G401 (cell line): Measurements from ENCODE around the gene OR51E1. TPM values are rescaled to one million over a fixed set of nuclear protein-coding genes. Genes with fewer than 3 reads are reported as not detected.
A peak's percentile ranks its signal among the peaks of the same experiment; 100 is the strongest.

ENCODE experiments used
- DNase-seq: peaks from one replicate; pipeline ENCODE4 v3.0.0-alpha.2; 2015; ENCODE audit warnings: low spot score
- in situ Hi-C: cut with HindIII; loops from 2 replicates; pipeline ENCODE4 v1.10.0; 2016; ENCODE audit warnings: low sequenced_read_pairs, mixed read lengths
- total RNA-seq: library from RNA; depleted of rRNA; stranded (reverse); fragments of >200 nt; shearing (Covaris generic); gene quantifications from 2 replicates; pipeline ENCODE4 v1.2.3, GENCODE V29; 2014; rRNA removed

OR51E1 gene, protein sequence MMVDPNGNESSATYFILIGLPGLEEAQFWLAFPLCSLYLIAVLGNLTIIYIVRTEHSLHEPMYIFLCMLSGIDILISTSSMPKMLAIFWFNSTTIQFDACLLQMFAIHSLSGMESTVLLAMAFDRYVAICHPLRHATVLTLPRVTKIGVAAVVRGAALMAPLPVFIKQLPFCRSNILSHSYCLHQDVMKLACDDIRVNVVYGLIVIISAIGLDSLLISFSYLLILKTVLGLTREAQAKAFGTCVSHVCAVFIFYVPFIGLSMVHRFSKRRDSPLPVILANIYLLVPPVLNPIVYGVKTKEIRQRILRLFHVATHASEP
- not detected in 2 replicates for total RNA-seq

DNA sequence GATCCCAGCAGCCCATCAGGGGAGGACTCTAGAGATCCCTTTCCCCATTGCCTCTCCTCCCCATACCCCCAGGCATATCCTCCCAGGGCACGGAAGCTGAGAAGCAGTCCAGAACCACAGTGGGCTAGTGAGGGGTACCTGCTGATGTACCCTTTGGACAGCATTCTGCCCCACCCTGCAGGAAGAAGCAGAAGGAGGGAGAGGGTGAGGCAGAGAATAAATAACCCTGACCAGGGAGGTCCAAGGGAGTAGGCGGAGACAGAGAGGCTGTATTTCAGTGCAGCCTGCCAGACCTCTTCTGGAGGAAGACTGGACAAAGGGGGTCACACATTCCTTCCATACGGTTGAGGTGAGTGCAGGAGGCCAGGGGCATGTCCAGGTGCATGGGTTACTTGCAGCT is at the start of gene OR51E1:
Gene OR51E1 (plus strand): TSS at position 301 of the 400 bp plus-strand sequence. CDS start 8,545 bp downstream, outside the sequence.
- in situ Hi-C loops: no loop called here

DNA sequence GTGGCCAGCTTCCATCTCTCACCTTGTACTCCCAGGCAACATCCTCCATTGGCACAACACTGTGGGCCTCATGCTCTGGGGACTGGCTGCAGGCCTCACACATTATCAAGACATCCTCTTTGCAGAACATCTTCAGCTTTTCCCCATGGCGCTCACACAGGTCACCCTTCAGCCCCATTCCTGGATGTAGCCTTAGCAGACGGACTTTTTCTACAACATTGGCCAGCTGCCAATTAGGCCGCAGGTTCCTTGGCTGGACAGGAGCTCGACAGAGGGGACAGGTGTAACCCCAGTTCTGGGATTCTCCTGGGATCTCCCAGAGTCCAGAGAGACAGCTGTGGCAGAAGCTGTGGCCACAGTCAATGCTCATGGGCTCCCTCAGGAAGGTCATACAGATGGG is 38.7 kb upstream of the OR51E1 start:
- no peak for DNase-seq
- in situ Hi-C loops: no loop called here

More for the DNA sequence above, at the start of gene OR51E1:
- no peak for DNase-seq

DNA sequence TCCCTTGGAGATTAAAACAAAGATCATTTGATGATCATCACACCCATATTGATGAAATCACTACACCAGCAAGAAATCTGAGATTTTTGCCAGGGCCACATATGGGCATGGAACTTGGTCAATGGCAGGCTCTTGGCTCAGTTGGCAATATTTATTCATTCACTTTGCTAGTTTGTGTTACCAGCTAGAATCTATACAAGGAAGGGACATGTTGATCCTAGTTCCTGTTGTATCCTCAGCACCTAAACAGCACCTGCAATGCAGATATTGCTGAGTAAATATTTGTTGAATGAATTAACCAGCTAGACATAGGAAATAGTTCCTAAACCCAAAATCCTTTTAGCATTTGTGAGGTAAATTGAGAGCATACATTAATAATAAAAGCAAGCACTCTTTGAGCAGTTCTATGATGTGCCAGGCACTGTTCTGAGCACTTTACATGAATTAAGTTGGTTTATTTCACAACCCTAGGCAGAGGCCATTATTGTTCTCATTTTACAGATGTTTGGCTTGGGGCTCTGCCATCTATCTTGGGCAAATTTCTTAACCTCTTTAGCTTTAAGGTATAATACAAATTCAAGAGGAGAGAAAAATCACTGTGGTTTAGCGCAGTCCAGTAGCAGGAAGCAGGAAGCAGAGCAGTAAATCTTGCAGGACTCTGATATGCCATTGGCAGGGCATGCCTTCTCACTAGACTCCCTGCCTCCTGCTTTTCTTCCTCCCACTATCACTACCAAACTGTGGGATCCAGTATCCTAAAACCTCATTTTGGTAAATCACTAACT is 37.4 kb upstream of the OR51E1 start:
- in situ Hi-C loops: no loop called here
- DNase-seq: peak; percentile 3

DNA sequence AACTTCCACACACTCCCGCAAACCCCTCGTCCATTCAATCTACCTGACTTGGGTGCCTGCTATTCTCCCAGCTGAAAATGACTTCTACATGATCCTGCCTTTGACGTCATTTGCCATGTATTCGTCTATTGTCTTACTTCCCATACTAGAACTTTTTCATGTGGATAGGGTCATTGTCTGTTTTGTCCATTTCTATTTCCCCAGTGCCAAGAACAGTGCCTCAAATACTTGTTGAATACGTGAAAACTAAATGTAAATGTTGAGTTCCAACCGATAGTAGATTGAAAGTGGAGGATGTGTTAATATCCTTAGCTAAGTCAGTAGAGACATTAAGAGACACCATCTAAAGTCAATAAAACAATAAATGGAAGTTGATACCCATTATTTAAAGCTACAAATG is 36.7 kb upstream of the OR51E1 start:
- in situ Hi-C loops: no loop called here
- peak; percentile 47 for DNase-seq

DNA sequence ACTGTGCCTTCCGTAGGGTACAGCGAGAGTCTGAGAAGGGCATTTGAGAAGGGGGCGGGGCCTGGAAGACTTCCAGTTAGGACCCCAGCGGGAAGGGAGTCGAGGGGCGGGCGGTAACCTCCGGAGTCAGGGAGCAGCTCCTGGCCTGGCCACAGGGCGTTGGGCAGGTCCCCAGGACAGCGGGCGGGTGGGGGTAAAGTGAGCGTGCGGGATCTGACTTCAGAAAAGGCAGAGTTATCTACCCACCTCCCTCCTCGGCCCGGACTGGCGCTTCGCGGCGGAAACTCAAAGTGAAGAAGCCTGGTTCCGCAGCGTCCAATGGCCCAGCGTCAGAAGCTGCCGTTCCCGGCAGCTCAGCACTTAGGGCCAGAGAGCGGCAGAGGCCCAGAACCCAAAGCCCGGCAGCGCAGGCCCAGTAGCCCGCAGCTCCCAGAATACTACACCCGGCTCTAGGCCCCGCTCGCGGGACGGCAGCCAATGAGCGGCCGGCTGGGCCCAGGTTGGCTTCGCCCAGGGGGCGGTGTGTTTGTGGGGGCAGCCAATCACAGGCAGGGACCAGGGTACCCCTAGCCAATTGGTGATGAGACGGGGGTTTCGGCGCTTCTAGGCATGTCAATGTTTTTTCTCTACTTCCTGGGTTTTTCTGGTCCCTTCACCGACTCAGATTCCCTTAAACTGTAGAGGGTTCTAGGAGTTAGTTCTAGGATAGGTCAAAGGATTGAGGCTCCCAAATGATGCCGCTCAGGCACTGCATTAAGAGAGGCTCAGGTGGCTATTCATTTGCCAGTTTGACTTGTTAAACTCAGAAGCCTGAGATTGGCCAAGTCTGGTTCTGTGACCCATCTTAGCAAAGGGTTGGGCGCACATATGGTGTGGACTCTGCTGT is 35.8 kb upstream of the OR51E1 start, which contains the start of gene TRIM68:
Gene TRIM68 (minus strand): TSS at position 451 of the 886 bp plus-strand sequence. CDS start 2,727 bp downstream, outside the sequence.
- in situ Hi-C loops: no loop called here
- peak; percentile 98 for DNase-seq

DNA sequence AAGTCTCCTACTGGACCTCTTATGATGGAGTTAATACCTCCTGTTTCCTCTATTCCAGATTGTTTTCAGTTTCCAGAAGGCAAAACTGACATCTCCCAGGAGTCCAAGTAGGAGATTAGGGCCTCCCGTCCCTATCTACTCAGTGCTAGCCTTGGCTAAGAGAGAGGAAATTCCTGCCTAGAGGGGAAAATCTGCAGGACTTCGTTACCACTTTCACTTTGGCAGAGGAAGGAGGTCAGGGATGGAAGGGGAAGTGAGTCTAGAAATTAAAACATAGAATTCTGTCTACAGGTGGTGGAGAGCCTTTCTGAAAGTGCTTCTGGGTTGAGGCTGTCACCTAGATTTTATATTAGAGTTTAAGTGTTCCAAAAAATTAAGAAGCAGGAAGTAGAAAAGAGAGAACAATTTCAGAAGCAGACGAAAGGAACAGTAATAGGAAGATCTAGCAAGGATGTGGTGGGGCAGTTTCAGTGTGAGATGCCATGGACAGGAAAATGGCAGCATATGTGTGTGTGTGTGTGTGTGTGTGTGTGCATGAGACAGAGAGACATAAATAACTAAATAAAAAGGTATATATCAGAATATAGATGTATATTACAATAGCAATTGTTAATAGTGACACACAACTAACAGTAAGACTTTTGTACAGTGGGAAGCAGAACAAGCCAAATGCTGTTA is 33.4 kb upstream of the OR51E1 start:
- in situ Hi-C loops: no loop called here
- DNase-seq: no peak

DNA sequence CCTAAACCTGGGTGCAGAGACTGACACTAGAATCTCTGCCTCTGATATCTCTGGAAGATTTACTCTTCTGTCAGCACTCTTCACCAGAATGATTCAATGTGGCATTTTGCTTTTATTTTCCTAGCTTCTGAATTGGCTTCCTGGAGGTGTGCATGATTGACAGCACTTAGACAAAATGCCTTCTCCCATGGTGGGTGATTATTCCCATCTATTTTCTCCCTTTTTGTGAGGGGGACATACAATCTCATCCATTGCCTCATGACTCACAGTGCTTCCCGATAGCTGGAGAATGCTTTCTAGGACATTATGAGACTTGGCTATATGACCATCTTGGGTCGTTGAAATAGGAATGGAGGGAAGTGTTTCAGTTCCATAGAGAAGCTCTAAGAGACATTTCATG is 31.8 kb upstream of the OR51E1 start:
- in situ Hi-C loops: no loop called here

DNA sequence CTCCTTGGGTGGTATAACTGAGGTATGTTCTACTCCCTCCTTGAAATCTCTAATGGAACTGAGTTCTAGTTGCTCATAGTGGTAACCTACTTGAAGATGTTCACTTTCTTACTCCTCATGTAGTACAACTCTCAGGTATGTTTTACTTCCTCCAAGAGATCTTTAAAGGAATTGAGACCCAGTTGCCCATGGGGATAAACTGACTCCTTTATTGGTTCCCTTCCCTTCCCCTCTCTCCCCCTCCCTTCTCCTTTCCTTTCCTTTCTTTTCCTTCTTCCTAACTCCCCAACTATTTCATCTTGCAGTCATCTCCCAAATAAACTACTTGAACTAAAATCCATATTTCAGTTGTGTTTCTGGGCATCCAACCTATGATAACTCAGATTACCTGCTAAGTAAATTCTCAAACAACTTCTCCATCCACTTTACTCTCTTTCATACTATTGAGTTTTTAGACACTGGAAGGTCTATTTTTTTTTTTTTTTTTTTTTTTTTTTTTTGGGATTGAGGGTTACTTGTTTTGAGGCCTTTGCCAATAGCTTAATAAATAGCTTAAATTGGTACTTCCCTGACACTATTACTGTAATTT is 27.8 kb upstream of the OR51E1 start:
- in situ Hi-C loops: no loop called here
- no peak for DNase-seq

More for the DNA sequence above, 31.8 kb upstream of the OR51E1 start:
- DNase-seq: no peak

DNA sequence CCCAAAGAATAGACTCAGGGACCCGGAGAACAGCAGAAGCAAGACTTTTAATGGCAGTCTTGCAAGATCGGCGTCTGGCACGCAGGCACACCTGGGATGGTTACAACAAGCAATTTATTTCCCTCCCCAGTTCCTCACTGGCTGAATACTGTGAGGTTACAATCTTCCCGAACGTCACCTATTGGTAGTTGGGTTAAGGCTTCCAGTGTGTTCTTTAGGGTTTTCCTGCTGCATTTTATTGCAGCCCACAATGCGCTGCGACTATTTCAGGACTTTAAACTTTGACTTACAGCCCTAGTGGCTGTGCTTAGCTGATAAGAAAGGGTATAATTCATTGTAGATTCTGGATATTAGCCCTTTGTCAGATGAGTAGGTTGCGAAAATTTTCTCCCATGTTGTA is 24.3 kb upstream of the OR51E1 start:
- no peak for DNase-seq
- in situ Hi-C loops: no loop called here

DNA sequence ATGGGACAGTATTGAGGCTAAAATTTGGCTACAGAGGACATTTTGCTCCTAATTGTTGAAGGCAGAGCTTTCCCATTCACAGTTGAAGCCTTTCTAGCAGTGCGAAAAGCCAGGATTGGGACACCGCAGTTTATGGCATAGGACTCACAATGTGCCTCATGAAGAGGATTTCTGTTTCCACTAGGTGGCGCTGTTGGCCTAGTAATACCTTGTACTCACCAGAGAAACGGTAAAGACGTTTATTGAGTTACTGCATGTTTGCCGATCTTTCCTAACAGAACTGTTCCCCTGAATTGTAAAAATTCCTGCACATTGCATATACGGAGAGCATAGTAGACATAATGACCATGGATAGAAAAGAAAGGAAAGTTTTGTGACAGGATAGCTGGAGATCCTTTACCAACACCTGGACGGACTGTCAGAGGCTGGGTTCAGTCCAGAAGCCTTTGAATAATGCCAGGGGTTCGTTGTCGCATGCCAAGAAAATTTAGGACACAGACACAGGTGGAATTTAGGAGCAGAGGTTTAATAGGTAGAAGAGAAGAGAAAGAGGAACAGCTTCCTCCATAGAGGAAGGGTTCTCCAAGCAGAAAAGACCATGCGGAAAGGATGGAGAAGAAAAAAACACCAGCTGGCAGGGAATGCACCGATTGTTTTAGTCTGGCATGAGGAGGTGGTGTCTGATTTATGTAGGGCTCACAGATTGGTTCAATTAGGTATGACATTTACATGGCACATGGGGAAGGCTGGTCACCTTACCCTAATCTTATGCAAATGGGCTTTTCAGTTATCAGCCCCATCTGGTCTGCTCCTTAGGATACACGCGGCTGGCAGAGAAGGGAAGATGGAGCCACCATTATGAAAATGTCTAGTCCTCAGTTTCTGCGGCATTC is 17.3 kb upstream of the OR51E1 start:
- in situ Hi-C loops: no loop called here

DNA sequence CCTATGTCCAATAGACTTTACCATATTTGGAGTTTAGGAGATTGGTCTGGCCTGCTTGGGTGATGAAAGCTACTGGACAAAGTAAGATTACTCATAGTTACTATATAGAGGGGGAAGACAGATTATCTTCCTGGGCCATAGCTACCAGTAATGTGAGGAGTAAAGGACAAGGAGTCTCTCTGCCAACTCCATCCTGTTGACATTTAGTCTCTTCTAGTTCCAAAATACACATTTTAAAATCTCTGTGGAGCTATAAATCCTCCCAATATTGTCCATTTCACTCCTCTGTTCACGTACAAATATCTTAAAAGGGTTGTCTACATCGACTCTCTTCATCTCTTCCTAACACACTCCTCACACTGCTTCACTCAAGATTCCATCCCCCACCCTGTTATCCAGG is 7.6 kb upstream of the OR51E1 start:
- DNase-seq: no peak
- in situ Hi-C loops: no loop called here

More for the DNA sequence above, 17.3 kb upstream of the OR51E1 start:
- peak; percentile 95 for DNase-seq

DNA sequence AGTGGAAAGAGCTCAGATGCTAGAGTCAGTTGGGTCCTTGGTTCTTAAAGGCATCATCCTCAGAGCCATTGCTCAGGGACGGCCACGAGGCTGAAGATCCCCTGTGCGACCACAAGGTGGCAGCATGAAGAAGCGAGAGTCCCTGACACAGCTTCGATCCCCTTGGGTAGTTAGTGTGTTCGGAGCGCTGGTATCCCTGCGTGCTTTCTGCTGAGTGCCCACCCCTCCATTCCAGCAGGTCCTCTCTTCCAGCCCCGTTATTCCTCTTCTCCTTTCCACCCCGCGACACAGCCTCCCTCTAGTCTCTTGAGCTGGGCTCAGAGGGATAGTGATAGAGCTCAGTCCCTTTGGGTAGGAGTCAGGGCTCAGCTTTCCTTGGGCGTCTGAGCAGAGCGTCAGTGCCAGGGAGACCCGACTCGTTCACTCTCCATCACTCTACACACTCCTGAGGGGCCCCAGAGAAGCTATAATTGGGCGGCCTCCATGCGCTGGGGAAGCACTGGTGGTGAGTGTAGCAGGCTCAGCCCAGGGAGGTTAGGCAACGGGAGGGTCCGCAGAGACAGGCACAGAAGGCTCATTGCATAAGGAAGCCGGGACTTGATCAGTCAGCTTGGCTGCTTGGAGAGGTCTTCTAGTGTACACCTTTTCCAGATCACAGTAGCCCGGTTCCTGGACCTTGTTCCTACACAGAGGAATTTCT is 6.7 kb upstream of the OR51E1 start, which contains the start of gene OR51D1:
Gene OR51D1 (plus strand): TSS at position 516 of the 700 bp plus-strand sequence. CDS start 2,314 bp downstream, outside the sequence.
- peak; percentile 80 for DNase-seq
- in situ Hi-C loops: no loop called here

DNA sequence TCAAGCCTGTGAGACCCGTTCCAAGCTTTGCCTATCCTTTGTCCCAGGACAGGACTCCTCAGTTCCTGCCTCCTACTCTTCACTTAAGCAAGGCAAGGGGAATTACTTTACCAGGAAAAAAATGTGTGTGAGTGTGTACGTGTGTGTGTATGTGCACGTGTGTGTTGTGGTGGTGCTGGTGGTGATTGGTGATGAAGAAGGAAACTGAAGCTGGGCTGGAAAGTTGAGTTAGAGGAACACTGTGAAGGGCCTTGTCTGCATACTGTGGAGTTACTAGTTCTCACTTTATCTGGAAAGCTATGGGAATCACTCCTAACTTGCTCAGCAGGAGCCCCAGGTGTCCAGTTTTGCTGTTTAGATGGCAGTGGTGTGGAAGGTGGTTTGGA is 6.1 kb upstream of the OR51E1 start:
- DNase-seq: no peak
- in situ Hi-C loops: no loop called here

DNA sequence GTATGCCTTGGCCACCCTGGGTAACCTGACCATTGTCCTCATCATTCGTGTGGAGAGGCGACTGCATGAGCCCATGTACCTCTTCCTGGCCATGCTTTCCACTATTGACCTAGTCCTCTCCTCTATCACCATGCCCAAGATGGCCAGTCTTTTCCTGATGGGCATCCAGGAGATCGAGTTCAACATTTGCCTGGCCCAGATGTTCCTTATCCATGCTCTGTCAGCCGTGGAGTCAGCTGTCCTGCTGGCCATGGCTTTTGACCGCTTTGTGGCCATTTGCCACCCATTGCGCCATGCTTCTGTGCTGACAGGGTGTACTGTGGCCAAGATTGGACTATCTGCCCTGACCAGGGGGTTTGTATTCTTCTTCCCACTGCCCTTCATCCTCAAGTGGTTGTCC is 3.9 kb upstream of the OR51E1 start:
- no peak for DNase-seq
- in situ Hi-C loops: no loop called here

DNA sequence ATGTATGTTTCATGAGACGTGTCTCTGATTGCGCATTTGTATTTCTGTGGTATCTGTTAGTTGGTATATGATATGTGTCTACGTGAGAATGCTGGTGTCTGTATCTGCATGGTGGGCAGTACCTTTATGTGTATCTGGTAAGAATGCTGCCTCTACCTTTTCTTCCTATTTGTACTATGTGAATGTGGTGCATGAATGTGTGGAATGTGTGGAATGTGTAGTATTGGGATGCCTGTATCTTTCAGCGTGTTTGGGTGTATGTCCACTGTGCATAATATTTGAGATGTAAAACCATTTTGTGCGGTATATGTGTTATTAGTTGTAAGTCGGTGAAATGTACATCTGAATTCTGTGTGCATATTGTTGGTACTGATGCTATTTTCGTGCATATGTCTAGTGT is 2.3 kb upstream of the OR51E1 start:
- in situ Hi-C loops: no loop called here
- no peak for DNase-seq

DNA sequence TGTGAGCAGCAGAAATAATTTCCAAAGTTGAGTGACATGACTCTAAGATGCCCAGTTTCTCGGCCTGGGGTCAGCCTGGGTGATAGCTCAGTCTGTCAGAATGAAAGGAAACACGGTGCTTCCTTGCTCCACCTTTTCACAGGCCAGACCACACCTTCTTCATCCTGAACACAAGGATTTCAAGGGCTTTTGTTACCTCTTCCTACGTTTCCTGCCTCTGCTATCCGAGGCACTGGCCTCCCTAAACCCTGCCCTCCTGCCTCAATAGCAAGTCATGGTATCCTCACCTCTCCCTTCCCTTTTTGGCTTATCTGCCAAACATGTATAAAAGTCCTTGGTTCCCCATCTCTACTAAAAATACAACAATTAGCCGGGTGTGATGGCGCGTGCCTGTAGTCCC is 1.7 kb upstream of the OR51E1 start:
- DNase-seq: no peak
- in situ Hi-C loops: no loop called here

DNA sequence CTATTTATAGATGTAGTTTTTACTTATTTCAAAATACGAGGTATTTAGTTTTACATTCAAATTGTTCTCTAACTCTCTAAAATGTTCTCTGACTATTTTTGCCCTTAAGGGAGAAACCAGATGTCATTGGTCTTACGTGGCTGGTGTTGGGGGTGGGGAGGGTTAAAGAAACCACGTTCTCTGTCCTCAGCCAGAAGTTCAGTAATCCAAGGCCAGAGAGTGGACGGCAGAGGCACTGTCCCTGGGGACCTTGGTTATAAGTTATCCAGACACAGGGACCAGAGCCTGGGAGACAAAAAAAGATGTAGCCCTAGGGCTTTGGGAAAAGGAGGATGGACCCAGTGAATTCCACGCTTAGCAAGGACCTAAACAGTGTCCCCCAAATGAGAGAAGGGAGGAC is 706 bp upstream of the OR51E1 start:
- in situ Hi-C loops: no loop called here
- DNase-seq: no peak
